Peyer's patch (tissue), 4 donors: Measurements from ENCODE around the gene PCSK5. TPM values are rescaled to one million over a fixed set of nuclear protein-coding genes. Genes with fewer than 3 reads are reported as not detected.
"Not testable (repeated sequence)": the region's sequence is repeated elsewhere in the genome, so short reads cannot be mapped to it uniquely, and the experiment has no call there.

Experiments used
- DNase-seq, 3 donors: peaks; one replicate each; pipeline ENCODE4 v3.0.0-alpha.2; 2017 to 2019
- H3K27ac ChIP-seq, 4 donors: fragments of 200-600 bp; sonication (generic); one replicate each; pipeline ENCODE4 v1.5.1; 2016 to 2019
- H3K27me3 ChIP-seq, 2 donors: fragments of 200-600 bp; sonication (generic); one replicate each; pipeline ENCODE4 v1.5.1; 2019
- H3K36me3 ChIP-seq, 3 donors: fragments of 200-600 bp; sonication (generic); one replicate each; pipeline ENCODE4 v1.5.1; 2016 to 2019
- H3K4me1 ChIP-seq, 4 donors: fragments of 200-600 bp; sonication (generic); one replicate each; pipeline ENCODE4 v1.5.1; 2016 to 2019
- H3K4me3 ChIP-seq, 4 donors: fragments of 200-600 bp; sonication (generic); 1 replicate in 3 of 4; 2 replicates in 1 of 4; pipeline ENCODE4 v1.5.1; 2016 to 2019; ENCODE audit warnings: mild to moderate bottlenecking in 1 of 4
- H3K9me3 ChIP-seq, 4 donors: fragments of 200-600 bp; sonication (generic); one replicate each; pipeline ENCODE4 v1.5.1; 2016 to 2019; ENCODE audit warnings: mild to moderate bottlenecking in 1 of 4
- POLR2A ChIP-seq, 2 donors: fragments of 450-650 bp; IDR thresholded peaks; one replicate each; pipeline ENCODE4 v1.5.1; 2017; ENCODE audit warnings: antibody characterized with exemption in 2 of 2, mild to moderate bottlenecking in 2 of 2, moderate library complexity in 2 of 2
- total RNA-seq, 4 donors: library from RNA; depleted of rRNA; stranded (reverse); fragments of >200 nt; gene quantifications; one replicate each; pipeline ENCODE4 v1.1.0, GENCODE V29; 2016
- TF ChIP-seq, protein P1 (sequence below), 6 experiments: fragments of 450-650 bp in 4 of 6; fragments of 200-600 bp in 2 of 6; sonication (generic) in 1 of 6; IDR thresholded peaks; one replicate each; pipeline ENCODE4 v1.5.1; 2017 to 2019; ENCODE audit warnings: antibody characterized with exemption in 6 of 6, mild to moderate bottlenecking in 3 of 6, moderate library complexity in 1 of 6

Gene PCSK5
- total RNA-seq, 4 donors from 2014 or later: 77.6 to 488 (median 411) TPM

DNA sequence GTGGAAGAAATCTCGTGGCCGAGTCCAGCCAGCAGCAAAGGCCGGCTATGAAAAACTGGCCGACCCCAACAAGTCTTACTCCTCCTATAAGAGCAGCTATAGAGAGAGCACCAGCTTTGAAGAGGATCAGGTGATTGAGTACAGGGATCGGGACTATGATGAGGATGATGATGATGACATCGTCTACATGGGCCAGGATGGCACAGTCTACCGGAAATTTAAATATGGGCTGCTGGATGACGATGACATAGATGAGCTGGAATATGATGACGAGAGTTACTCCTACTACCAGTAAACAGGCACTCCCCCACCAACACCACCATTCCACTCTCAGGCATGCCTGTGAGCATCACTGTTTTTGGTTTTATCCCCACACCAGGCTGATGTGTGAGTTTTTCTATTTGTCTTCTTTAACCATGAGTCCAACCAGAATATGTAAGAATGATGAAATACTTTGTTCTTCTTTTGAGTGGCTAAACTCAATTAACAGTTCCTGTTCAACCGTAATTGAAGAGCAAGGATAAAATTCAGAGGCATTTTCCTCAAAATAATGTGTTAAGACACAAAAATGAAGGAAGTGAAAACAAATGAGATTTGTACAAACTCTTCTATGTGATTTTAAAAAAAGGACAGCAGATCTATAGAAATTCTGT is 468.3 kb downstream of the PCSK5 start:
- no peak for TF ChIP-seq POLR2A (IDR thresholded peaks at IDR 0.05)
- TF ChIP-seq, protein P1, sequence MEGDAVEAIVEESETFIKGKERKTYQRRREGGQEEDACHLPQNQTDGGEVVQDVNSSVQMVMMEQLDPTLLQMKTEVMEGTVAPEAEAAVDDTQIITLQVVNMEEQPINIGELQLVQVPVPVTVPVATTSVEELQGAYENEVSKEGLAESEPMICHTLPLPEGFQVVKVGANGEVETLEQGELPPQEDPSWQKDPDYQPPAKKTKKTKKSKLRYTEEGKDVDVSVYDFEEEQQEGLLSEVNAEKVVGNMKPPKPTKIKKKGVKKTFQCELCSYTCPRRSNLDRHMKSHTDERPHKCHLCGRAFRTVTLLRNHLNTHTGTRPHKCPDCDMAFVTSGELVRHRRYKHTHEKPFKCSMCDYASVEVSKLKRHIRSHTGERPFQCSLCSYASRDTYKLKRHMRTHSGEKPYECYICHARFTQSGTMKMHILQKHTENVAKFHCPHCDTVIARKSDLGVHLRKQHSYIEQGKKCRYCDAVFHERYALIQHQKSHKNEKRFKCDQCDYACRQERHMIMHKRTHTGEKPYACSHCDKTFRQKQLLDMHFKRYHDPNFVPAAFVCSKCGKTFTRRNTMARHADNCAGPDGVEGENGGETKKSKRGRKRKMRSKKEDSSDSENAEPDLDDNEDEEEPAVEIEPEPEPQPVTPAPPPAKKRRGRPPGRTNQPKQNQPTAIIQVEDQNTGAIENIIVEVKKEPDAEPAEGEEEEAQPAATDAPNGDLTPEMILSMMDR (IDR thresholded peaks at IDR 0.05): no peak

DNA sequence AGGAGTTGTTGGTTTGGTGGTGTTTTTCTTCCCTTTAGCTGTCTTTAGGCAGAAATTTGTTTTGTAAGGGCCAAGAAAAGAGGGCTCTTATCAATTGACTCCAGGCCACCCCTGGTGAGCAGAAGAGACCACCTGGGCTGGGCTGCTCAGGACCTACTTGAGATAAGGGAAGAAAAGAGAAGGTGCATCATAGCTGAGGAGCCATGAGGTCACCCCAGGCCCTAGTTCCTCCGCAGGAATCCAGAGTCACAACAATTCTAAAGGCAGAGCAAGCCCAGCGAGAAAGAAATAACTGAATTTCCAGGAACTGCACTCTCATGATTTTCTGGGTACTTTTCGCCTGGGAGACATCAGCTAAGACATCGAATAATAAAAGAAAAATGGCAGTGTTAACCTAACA is 468.9 kb downstream of the PCSK5 start:
- no peak overlapping the region for H3K27ac ChIP-seq
- no peaks in the 10 kb centered on the region for H3K9me3 ChIP-seq
- no peak overlapping the region for H3K4me3 ChIP-seq
- H3K4me1 ChIP-seq: peaks cover 0 to 12% (median 0%) of the 10 kb centered on the region in 4 donors
- H3K27me3 ChIP-seq: no peaks in the 10 kb centered on the region
- no peak for DNase-seq
- H3K36me3 ChIP-seq: peaks cover 0 to 28% (median 0%) of the 10 kb centered on the region in 3 donors
- no peak for TF ChIP-seq POLR2A (IDR thresholded peaks at IDR 0.05)

More for the DNA sequence above, 468.3 kb downstream of the PCSK5 start:
- Histone ChIP-seq H3K36me3 (peaks cover 0 to 34% (median 0%) of the 10 kb centered on the region in 3 donors), H3K4me3 (no peak overlapping the region), H3K9me3 (no peaks in the 10 kb centered on the region), H3K27me3 (no peaks in the 10 kb centered on the region), H3K27ac (no peak overlapping the region), H3K4me1 (peaks cover 0 to 12% (median 0%) of the 10 kb centered on the region in 4 donors)
- DNase-seq: no peak

GRCh38 chr9:76359766-76360165 is 469.3 kb downstream of the PCSK5 start:
- Histone ChIP-seq H3K36me3 (peaks cover 0 to 24% (median 0%) of the 10 kb centered on the region in 3 donors), H3K9me3 (no peaks in the 10 kb centered on the region), H3K27me3 (no peaks in the 10 kb centered on the region), H3K4me1 (peaks cover 0 to 12% (median 0%) of the 10 kb centered on the region in 4 donors), H3K4me3 (no peak overlapping the region), H3K27ac (no peak overlapping the region)
- no peak for DNase-seq
- TF ChIP-seq, protein P1 (IDR thresholded peaks at IDR 0.05): no peak
- TF ChIP-seq POLR2A (IDR thresholded peaks at IDR 0.05): no peak

DNA sequence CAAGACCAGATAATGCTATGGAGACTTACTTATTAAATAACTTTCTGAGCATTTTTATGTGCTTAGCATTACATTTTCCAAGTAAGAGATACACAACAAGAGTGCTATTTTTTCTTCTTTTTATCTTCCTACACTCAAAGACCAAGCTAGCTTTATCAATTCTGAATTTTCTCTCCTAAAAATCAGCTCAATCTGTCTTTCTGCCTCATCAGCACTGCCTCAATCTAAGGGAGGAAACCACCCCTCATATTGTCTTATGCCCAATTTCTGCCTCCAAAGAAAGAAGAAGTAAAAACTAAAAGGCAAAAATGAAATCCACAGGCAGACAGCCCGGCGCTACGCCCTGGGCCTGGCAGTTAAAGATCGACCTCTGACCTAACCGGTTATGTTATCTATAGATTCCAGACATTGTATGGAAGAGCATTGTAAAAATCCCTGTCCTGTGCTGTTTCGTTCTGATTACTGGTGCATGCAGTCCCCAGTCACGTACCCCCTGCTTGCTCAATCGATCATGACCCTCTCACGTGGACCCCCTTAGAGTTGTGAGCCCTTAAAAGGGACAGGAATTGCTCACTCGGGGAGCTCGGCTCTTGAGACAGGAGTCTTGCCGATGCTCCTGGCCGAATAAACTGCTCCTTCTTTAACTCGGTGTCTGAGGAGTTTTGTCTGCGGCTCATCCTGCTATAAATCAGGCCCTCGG is 472.0 kb downstream of the PCSK5 start:
- not testable (repeated sequence) for H3K27ac ChIP-seq, DNase-seq, H3K36me3 ChIP-seq, H3K4me3 ChIP-seq, H3K9me3 ChIP-seq, H3K27me3 ChIP-seq
- peaks cover 0 to 12% (median 0%) of the 10 kb centered on the region in 4 donors for H3K4me1 ChIP-seq

GRCh38 chr9:76363032-76363395 is 472.5 kb downstream of the PCSK5 start:
- H3K9me3 ChIP-seq: no peaks in the 10 kb centered on the region
- peaks cover 0 to 12% (median 0%) of the 10 kb centered on the region in 4 donors for H3K4me1 ChIP-seq
- H3K36me3 ChIP-seq: peaks cover 0 to 4% (median 0%) of the 10 kb centered on the region in 3 donors
- DNase-seq: no peak
- no peak overlapping the region for H3K4me3 ChIP-seq
- TF ChIP-seq, protein P1 (IDR thresholded peaks at IDR 0.05): no peak
- TF ChIP-seq POLR2A (IDR thresholded peaks at IDR 0.05): no peak
- H3K27ac ChIP-seq: no peak overlapping the region
- no peaks in the 10 kb centered on the region for H3K27me3 ChIP-seq

GRCh38 chr9:76365028-76365427 is 474.6 kb downstream of the PCSK5 start:
- H3K4me3 ChIP-seq: no peak overlapping the region
- no peaks in the 10 kb centered on the region for H3K9me3 ChIP-seq
- no peak overlapping the region for H3K27ac ChIP-seq
- no peaks in the 10 kb centered on the region for H3K27me3 ChIP-seq
- peaks cover 0 to 27% (median 0%) of the 10 kb centered on the region in 4 donors for H3K4me1 ChIP-seq
- DNase-seq: no peak
- no peak for TF ChIP-seq POLR2A (IDR thresholded peaks at IDR 0.05)
- TF ChIP-seq, protein P1 (IDR thresholded peaks at IDR 0.05): no peak
- no peaks in the 10 kb centered on the region for H3K36me3 ChIP-seq
